ENCODE data around the gene IMPA2. TPM values are rescaled to one million over a fixed set of nuclear protein-coding genes. Genes with fewer than 3 reads are reported as not detected.

The IMPA2 gene
- total and polyA plus RNA-seq, 3 donors from 2014 or later = 16.6 to 21.3 (median 16.7) TPM

- WGBS, 2 donors = 73% methylated on average over 7 of the region's 7 CpGs
- no peak for TF ChIP-seq POLR2A (IDR thresholded peaks at IDR 0.05)
- TF ChIP-seq CTCF (IDR thresholded peaks at IDR 0.05) = no peak
- H3K9me3 ChIP-seq = no peaks in the 10 kb centered on the region
- no peak overlapping the region for H3K27ac ChIP-seq
- no peak overlapping the region for H3K4me3 ChIP-seq
- H3K4me1 ChIP-seq = no peaks in the 10 kb centered on the region
- intact Hi-C loops (cut with DNase I; ENCODE audit: low total_unique reads) = no loop called here
- H3K36me3 ChIP-seq (ENCODE audit: low read depth, missing control alignments) = no peaks in the 10 kb centered on the region
- no peaks in the 10 kb centered on the region for H3K27me3 ChIP-seq
- DNase-seq = no peak
Measured at GRCh38 chr18:12043811-12044210, 62.5 kb downstream of the IMPA2 start.

DNA sequence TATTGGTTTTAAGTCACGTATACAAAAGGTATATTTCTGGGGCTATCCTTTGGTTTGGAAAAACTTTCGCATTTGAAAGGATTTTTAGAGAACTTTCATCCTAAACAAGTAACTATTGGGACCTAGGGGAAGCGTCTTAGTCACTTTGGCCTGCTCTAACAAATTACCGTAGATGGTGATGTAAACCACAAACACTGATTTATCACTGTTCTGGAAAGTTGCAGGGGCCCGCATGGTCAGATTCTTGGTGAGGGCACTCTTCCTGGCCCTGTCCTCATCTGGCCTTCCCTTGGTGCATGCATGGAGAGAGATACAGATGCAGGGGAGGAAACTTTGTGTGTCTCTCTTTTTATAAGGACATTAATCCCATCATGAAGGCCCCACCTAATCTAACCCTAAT is 63.3 kb downstream of the IMPA2 start:
- Histone ChIP-seq H3K36me3 (ENCODE audit: low read depth, missing control alignments) (no peaks in the 10 kb centered on the region), H3K4me1 (no peaks in the 10 kb centered on the region), H3K27me3 (no peaks in the 10 kb centered on the region), H3K9me3 (no peaks in the 10 kb centered on the region), H3K27ac (no peak overlapping the region), H3K4me3 (no peak overlapping the region)
- intact Hi-C loops (cut with DNase I; ENCODE audit: low total_unique reads) = no loop called here
- WGBS, 2 donors = 72 to 84% methylated on average over 5 of the region's 5 CpGs
- TF ChIP-seq CTCF (IDR thresholded peaks at IDR 0.05) (no peak), POLR2A (IDR thresholded peaks at IDR 0.05) (no peak)
- DNase-seq = no peak

DNA sequence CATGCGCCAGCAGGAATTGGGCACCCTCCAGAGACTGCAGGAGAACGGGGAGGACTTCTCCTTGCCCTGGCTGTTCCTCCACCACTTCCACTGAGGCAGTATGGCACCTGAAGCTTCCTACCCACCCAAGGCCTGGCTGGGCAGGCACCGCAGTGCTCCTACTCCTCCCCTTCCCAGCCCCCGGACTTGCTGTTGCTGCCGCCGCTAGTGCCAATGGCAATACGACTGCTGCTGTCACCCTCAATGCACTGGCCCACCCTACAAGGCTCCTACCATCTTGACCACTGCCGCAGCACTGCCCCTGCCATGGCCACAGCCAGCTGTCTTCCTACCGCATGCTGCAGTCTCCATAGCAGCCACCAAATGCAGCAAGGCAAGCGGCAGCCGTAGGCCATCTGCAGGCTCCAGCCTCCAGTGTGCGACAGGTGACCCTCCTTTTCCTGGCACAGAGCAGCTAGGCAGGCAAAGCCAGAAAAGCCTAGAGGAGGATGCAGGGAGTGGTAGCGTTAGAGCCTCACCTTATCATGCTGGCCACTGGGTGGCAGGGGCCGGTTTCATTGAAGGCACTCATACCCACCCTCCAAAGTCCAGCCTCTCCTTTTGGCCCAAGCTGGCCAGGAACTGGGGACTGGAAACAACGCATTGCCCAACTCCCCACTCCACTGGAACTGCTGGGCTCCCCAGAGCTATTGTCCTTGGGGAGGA is 64.9 kb downstream of the IMPA2 start:
- TF ChIP-seq CTCF (IDR thresholded peaks at IDR 0.05) = no peak
- TF ChIP-seq POLR2A (IDR thresholded peaks at IDR 0.05) = no peak
- 77 to 95% methylated on average over 11 to 15 of the region's 15 CpGs for WGBS, 2 donors
- no peak for DNase-seq
- Histone ChIP-seq H3K27ac (no peak overlapping the region), H3K36me3 (ENCODE audit: low read depth, missing control alignments) (no peaks in the 10 kb centered on the region), H3K4me1 (no peaks in the 10 kb centered on the region), H3K4me3 (no peak overlapping the region), H3K27me3 (no peaks in the 10 kb centered on the region), H3K9me3 (no peaks in the 10 kb centered on the region)
- intact Hi-C loops (cut with DNase I; ENCODE audit: low total_unique reads) = no loop called here

DNA sequence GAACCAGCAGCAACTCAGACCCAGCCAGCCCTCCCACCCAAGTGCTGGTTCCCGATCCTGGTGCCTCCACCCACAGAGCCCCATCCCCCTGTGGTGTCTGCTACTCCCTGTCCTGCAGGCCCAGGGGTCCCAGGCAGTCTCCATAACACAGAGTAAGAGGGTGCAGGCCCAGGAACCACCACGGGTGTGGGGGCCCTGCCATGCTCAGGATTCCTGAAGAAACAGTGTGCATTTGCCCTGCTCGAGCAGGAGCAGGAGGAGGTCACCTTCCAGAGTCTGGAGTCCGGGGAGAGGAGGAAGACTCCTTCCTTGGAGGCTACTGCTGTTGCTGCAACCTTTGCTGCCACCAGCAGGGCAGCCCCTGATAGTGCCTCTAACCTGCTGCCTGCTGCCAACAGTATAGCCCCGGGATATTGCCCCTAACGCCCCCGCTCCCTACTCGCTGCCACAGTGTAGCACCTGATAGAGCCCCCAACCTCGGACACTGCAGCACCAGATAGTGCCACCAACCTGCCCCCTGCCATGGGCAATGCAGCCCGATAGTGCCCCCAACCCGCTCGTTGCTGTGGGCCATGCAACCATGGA is 65.5 kb downstream of the IMPA2 start:
- intact Hi-C loops (cut with DNase I; ENCODE audit: low total_unique reads) = no loop called here
- Histone ChIP-seq H3K4me3 (no peak overlapping the region), H3K9me3 (no peaks in the 10 kb centered on the region), H3K4me1 (no peaks in the 10 kb centered on the region), H3K36me3 (ENCODE audit: low read depth, missing control alignments) (no peaks in the 10 kb centered on the region), H3K27ac (no peak overlapping the region), H3K27me3 (no peaks in the 10 kb centered on the region)
- DNase-seq = no peak
- no peak for TF ChIP-seq CTCF (IDR thresholded peaks at IDR 0.05)
- no peak for TF ChIP-seq POLR2A (IDR thresholded peaks at IDR 0.05)
- 77 to 92% methylated on average over 2 to 12 of the region's 12 CpGs for WGBS, 2 donors

Data from testis (tissue), 3 donors.